Embryonic facial prominence (tissue), 1 donor: Measurements from ENCODE around the gene PCCA.
"Not testable (repeated sequence)": the region's sequence is repeated elsewhere in the genome, so short reads cannot be mapped to it uniquely, and the experiment has no call there.

ENCODE experiments used
- DNase-seq: peaks from one replicate; pipeline ENCODE4 v3.0.0-alpha.2; 2016; ENCODE audit errors: extremely low spot score

PCCA gene

GRCh38 chr13:100197116-100197515, 108.2 kb downstream of the PCCA start:
- no peak for DNase-seq

GRCh38 chr13:100197591-100198365, 108.9 kb downstream of the PCCA start:
- DNase-seq: no peak

- no peak for DNase-seq
Measured at GRCh38 chr13:100203696-100204367, 114.9 kb downstream of the PCCA start.

- DNase-seq: no peak
Measured at GRCh38 chr13:100208002-100208401, 119.1 kb downstream of the PCCA start.

GRCh38 chr13:100208626-100209025, 119.7 kb downstream of the PCCA start:
- DNase-seq: no peak

GRCh38 chr13:100209857-100210825, 121.2 kb downstream of the PCCA start:
- no peak for DNase-seq

- no peak for DNase-seq
Measured at GRCh38 chr13:100211016-100211710, 122.3 kb downstream of the PCCA start.

GRCh38 chr13:100212904-100213553, 124.1 kb downstream of the PCCA start:
- no peak for DNase-seq

GRCh38 chr13:100213576-100213975, 124.7 kb downstream of the PCCA start:
- DNase-seq: no peak

- DNase-seq: no peak
Measured at GRCh38 chr13:100214886-100215285, 126.0 kb downstream of the PCCA start.

GRCh38 chr13:100221166-100221565, 132.3 kb downstream of the PCCA start:
- DNase-seq: no peak

GRCh38 chr13:100223966-100224530, 135.2 kb downstream of the PCCA start:
- not testable (repeated sequence) for DNase-seq

- DNase-seq: no peak
Measured at GRCh38 chr13:100229603-100230002, 140.7 kb downstream of the PCCA start.

GRCh38 chr13:100230769-100231149, 141.9 kb downstream of the PCCA start:
- no peak for DNase-seq

GRCh38 chr13:100231176-100231575, 142.3 kb downstream of the PCCA start:
- DNase-seq: no peak

GRCh38 chr13:100234006-100234405, 145.1 kb downstream of the PCCA start:
- DNase-seq: no peak

GRCh38 chr13:100234524-100235136, 145.7 kb downstream of the PCCA start:
- no peak for DNase-seq

- peak; percentile 46 for DNase-seq
Measured at GRCh38 chr13:100235311-100235901, 146.5 kb downstream of the PCCA start.

GRCh38 chr13:100240109-100240779, 151.4 kb downstream of the PCCA start:
- no peak for DNase-seq
